Dermis blood vessel endothelial cell (primary cell): Measurements from ENCODE around the gene HNF1A. TPM values are rescaled to one million over a fixed set of nuclear protein-coding genes. Genes with fewer than 3 reads are reported as not detected.
A peak's percentile ranks its signal among the peaks of the same experiment; 100 is the strongest.

Source experiments
- DNase-seq: peaks from one replicate; pipeline ENCODE4 v3.0.0; 2010
- total RNA-seq: library from RNA; depleted of rRNA; stranded (reverse); fragments of >200 nt; gene quantifications from 2 replicates; pipeline ENCODE4 v1.2.3, GENCODE V29; 2014

The HNF1A gene
- total RNA-seq, 1 donor from 2014 or later = not detected

DNA sequence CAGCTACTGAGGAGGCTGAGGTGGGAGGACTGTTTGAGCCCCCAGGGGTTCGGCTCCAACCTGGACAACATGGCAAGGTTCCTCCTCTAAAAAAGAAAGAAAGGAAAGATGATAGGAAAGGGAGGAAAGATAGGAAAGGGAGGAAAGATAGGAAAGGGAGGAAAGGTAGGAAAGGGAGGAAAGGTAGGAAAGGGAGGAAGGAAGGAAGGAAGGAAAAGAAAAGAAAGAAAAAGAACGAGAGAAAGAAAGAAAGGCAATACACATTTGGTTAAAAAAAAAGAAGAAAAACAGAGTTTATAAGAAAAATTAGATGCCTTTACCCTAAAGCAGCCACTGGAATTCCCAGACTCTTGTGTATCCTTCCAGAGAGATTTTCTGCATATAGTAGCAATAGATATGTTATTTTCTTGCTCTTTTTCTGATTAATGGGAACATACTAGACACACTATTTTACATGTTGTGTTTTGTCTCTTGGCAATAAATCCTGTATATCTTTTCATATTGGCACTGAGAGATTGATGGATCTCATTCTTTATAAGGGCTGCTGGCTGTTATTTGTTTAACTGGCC lies 12.2 kb downstream of the HNF1A start:
- DNase-seq = no peak

- DNase-seq = no peak
Measured at GRCh38 chr12:120991965-120992364, 13.6 kb downstream of the HNF1A start.

DNA sequence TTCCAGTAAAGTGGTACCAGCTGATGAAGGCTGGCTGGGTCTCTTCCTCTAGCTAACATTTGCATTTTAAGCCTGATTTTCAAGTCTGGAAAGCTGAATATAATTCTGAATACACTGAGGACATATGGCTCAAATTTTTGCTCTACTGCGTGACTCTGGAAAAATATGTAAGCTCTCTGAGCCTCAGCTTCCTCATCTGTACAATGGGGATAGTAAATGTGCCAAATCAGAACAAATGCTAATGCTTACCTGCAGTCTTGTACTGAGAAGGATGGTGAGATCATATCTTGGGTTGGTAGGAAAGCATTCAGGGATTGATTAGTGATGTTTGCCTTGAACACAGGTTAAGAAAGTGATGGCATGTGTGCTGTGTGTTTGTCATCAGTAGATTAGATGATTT lies 14.6 kb downstream of the HNF1A start:
- no peak for DNase-seq

GRCh38 chr12:120993496-120993895 lies 15.2 kb downstream of the HNF1A start:
- DNase-seq = no peak

GRCh38 chr12:120994059-120994458 lies 15.7 kb downstream of the HNF1A start:
- DNase-seq = no peak

GRCh38 chr12:120994589-120995337 lies 16.4 kb downstream of the HNF1A start:
- no peak for DNase-seq

DNA sequence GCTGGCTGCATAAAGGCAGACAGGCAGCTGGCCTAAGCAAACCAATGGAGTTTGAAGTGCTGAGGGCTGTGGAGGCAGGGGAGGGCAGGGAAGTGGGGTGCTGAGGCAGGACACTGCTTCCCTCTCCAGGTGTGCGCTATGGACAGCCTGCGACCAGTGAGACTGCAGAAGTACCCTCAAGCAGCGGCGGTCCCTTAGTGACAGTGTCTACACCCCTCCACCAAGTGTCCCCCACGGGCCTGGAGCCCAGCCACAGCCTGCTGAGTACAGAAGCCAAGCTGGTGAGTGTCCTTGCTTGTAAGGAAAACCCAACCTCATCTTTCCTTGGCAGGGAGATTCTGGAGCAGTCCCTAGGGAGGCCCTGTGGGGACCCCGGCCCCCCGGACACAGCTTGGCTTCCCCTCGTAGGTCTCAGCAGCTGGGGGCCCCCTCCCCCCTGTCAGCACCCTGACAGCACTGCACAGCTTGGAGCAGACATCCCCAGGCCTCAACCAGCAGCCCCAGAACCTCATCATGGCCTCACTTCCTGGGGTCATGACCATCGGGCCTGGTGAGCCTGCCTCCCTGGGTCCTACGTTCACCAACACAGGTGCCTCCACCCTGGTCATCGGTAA lies 17.9 kb downstream of the HNF1A start:
- no peak for DNase-seq

- no peak for DNase-seq
Measured at GRCh38 chr12:120997448-120997847, 19.1 kb downstream of the HNF1A start.

GRCh38 chr12:120998435-120998834 lies 20.1 kb downstream of the HNF1A start:
- no peak for DNase-seq

- no peak for DNase-seq
Measured at GRCh38 chr12:120999191-121000120, 21.1 kb downstream of the HNF1A start.

GRCh38 chr12:121000530-121000929 lies 22.2 kb downstream of the HNF1A start:
- no peak for DNase-seq

GRCh38 chr12:121001060-121001459 lies 22.7 kb downstream of the HNF1A start:
- no peak for DNase-seq

GRCh38 chr12:121001841-121002483 lies 23.6 kb downstream of the HNF1A start:
- DNase-seq = peak; percentile 51

DNA sequence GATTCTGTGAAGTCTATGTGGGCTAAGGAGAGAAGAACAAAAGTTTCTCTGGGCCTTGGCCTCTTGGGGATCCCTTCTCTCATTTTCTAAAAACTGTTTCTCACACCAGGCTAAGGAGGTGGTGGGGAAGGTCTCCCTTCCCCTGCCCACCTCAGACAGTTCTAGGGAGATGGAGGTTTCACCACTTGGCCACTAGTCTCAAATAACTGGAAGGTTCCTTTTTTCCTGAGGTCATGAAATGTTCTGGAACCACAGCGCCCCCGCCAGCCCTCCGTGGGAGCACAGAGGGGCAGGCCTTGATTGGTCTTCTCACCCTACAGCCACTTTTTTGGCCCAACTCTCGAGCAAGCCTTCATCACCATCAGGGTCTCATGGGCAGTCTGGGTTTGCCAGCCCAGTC lies 25.3 kb downstream of the HNF1A start:
- DNase-seq = peak; percentile 12

DNA sequence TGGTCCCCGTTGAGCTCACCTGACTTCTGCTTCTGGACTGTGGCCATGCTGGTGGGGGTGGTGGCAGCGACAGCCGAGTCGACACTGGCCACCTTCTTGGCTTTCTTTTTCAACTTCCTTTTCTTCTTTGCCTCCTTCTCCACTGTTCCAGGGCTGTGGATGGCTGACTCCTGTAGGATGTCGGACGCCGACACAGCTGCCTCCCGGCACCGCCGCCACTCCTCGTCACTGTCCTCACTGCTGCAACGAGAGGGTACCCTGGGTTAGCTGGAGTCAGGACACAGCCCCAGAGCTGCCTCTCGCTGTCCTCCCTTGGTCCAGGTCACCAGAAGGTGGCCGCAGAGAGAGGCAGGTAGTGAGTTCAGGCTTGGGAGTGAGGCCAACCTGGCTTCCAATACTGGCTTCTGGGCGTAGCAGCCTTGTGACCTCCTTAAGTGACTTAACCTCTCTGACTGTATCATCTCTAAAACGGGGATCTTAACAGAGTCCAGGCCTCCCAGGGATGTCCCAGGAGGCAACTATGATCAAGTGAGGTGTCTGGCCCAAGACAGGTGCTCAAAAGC lies 26.0 kb downstream of the HNF1A start:
- no peak for DNase-seq

DNA sequence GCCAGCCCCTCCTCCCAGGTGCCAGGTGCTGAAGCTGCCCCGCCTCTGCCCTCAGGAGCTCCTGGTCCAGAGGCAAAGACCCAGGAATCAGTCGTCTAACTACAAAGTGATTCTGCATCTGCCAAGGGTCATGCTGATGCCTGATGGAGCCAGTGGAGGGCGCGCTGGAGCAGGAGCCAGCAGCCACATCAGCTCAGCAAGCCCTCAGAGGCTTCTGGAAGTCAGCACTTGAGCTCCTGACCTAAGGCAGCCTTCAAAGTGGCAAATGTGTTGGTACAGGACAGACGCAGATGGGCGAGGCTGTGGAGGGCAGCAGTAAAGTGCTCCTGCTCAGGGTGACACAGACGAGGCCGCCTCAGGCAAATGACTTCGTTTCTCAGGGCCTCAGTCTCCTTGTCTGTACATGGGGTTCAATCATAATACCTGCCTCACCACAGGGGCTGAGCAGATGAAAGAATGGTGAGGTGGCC lies 27.0 kb downstream of the HNF1A start:
- DNase-seq = peak; percentile 79

DNA sequence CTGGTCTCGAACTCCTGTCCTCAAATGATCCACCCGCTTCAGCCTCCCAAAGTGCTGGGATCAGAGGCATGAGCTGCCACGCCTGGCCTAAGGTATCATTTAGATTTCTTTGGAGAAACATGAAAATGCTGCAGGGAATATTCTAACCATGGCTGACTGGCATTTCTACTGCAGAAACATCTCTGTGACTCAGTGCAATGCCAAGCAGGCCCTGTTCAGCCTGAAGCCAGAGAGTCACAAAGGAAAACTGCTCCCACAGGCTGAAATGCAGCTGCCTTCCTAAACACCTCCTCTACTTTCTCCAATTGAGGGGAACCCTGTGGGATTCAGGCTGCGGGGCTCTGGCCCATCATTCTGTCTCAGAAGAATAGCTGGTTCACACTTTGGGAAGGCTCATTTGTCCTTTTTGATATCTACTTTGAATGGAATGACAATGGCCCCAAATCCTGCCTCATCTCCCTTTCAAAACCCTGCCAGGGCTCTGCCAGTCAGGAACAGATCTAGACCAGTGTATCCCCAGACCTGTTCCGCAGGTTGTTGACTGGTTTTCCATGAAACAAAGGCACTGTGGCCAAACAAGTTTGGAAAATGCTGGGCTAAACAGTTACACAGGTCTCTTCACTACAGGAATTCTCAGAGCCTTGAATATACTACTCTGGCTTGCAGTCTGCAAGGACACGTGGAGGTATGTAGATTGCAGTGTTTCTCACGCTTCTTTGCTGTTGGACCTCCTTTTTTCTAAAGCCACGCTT lies 30.2 kb downstream of the HNF1A start:
- DNase-seq = no peak

- DNase-seq = peak; percentile 21
Measured at GRCh38 chr12:121009741-121010140, 31.4 kb downstream of the HNF1A start.

GRCh38 chr12:121010860-121011259 lies 32.5 kb downstream of the HNF1A start:
- DNase-seq = no peak

GRCh38 chr12:121011820-121012219 lies 33.5 kb downstream of the HNF1A start:
- DNase-seq = no peak

- no peak for DNase-seq
Measured at GRCh38 chr12:121013715-121014114, 35.4 kb downstream of the HNF1A start.
